H1 (cell line): ENCODE data around the gene TANC1. TPM values are rescaled to one million over a fixed set of nuclear protein-coding genes. Genes with fewer than 3 reads are reported as not detected.

ENCODE experiments used
- CTCF ChIP-seq, 3 experiments: IDR thresholded peaks; 1 replicate in 2 of 3; 2 replicates in 1 of 3; pipeline versions ENCODE4 v1.5.1 to v1.6.1; 2011; ENCODE audit warnings: low read length in 3 of 3, mild to moderate bottlenecking in 3 of 3, inconsistent platforms in 2 of 3, low read depth in 1 of 3, moderate library complexity in 1 of 3; ENCODE audit not compliant: insufficient read depth in 1 of 3; ENCODE audit errors: control extremely low read depth in 1 of 3
- GABPA ChIP-seq: IDR thresholded peaks from 2 replicates; pipeline ENCODE4 v1.6.1; 2011; ENCODE audit warnings: mild to moderate bottlenecking, low read length, moderate library complexity, borderline replicate concordance; ENCODE audit not compliant: insufficient read depth
- POLR2A ChIP-seq, 2 experiments: IDR thresholded peaks; 1 replicate in 1 of 2; 2 replicates in 1 of 2; pipeline ENCODE4 v1.6.1; 2011; ENCODE audit warnings: low read depth in 2 of 2, low read length in 2 of 2, mild to moderate bottlenecking in 2 of 2; ENCODE audit errors: control extremely low read depth in 1 of 2
- SP2 ChIP-seq: IDR thresholded peaks from 2 replicates; pipeline ENCODE4 v1.6.1; 2012; ENCODE audit warnings: mild to moderate bottlenecking, low read length, inconsistent platforms
- ZNF274 ChIP-seq: IDR thresholded peaks from 2 replicates; pipeline ENCODE4 v1.7.0; 2012; ENCODE audit warnings: low read length, borderline replicate concordance; ENCODE audit errors: extremely low read depth
- polyA plus RNA-seq, 7 experiments: library from polyadenylated mRNA; depleted of rRNA in 3 of 7; stranded (reverse) in 5 of 7; unstranded in 2 of 7; fragments of >200 nt in 5 of 7; fragments of 200-250 nt in 2 of 7; gene quantifications; 1 replicate in 5 of 7; 2 replicates in 1 of 7; 4 replicates in 1 of 7; pipeline versions ENCODE4 v1.2.1 to v1.2.3, GENCODE V29; 2011 to 2013; ENCODE audit warnings: missing spikeins in 2 of 7, mixed read lengths in 2 of 7
- total RNA-seq: library from RNA; stranded (reverse); fragmentation: NEBNext Ultra II Directional; extraction: Animal tissue kit (Norgen Biotek cat#: 25700); gene quantifications from 2 replicates; pipeline ENCODE4 v1.2.1, GENCODE V29; 2021

The TANC1 gene
- total and polyA plus RNA-seq, 2 of the 8 experiments (the other 6 are each of a cell fraction or from before 2014, with no cell fraction given), result 4.1 to 7.6 TPM

- TF ChIP-seq GABPA, result no peak
- TF ChIP-seq POLR2A (IDR thresholded peaks at IDR 0.05; ENCODE audit: control extremely low read depth in 1 of 2, low read depth in 2 of 2, low read length in 2 of 2), result no peak
- no peak for TF ChIP-seq CTCF (IDR thresholded peaks at IDR 0.05; ENCODE audit: control extremely low read depth in 1 of 3, insufficient read depth in 1 of 3, low read depth in 1 of 3, low read length in 3 of 3)
- no peak for TF ChIP-seq ZNF274
- TF ChIP-seq SP2, result no peak
Observed at GRCh38 chr2:159195697-159196096, 227.3 kb downstream of the TANC1 start (continued).
